ENCODE results near the gene ITIH4.

Gene ITIH4

DNA sequence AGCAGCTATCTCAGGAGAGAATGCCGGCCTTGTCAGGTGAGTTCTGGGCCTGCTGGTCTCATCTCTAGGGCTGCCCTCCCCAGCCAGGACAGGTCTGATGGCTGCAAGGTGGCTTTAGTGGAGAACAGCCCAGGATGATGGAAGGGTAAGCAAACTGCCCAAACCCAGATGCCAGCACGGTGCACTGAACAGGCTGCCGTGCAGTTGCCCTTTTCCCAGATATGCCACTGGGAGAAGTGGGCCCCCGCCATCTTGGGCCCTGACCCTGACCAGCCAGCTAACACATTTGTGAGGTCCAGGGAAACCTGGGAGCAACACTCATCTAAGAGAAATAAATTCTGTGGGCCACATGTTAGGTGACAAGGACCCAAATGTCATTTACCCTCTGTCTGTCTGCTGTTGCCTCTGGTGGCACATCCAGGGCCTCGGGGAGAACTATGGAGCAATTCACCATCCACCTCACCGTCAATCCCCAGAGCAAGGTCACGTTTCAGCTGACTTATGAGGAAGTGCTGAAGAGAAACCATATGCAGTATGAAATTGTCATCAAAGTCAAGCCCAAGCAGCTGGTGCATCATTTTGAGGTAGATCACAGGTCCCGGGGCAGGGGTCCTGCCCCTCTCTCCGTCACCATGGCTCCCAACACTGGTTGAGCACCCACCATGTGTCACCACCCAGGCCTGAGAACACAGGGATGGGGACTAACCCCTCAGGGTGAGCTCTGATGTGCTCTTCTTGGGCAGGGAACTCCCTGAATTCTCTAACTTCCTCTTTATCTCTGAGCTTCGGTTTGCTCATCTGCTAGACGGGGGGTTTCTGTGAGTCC is 51.2 kb downstream of the ITIH4 start:
- no peak overlapping the region for H3K4me3 ChIP-seq (ENCODE audit: low read length in 2 of 2)
- H2BK12ac ChIP-seq (ENCODE audit: low read length) = no peak overlapping the region
- peak overlapping the region; percentile 31 for H2BK5ac ChIP-seq (ENCODE audit: low read length)
- no peak overlapping the region for H2AFZ ChIP-seq (ENCODE audit: low read length)
- no peaks in the 10 kb centered on the region for H3K4me1 ChIP-seq (ENCODE audit: control insufficient read depth in 2 of 2, insufficient read depth in 1 of 2, low read depth in 1 of 2, low read length in 2 of 2)
- no peaks in the 10 kb centered on the region for H3K9me3 ChIP-seq (replicated peaks in 1 of 2; ENCODE audit: control insufficient read depth in 2 of 2, insufficient read depth in 1 of 2, low read depth in 1 of 2, low read length in 2 of 2)
- no peak overlapping the region for H4K8ac ChIP-seq (ENCODE audit: low read depth, low read length)
- H3K79me1 ChIP-seq (ENCODE audit: low read depth, low read length) = no peaks in the 10 kb centered on the region
- no peak overlapping the region for H3K14ac ChIP-seq (ENCODE audit: low read length)
- no peaks in the 10 kb centered on the region for H3K36me3 ChIP-seq (replicated peaks in 1 of 2; ENCODE audit: control insufficient read depth in 2 of 2, insufficient read depth in 2 of 2, low read length in 2 of 2)
- H3K18ac ChIP-seq (ENCODE audit: low read length) = no peak overlapping the region
- peak overlapping the region; percentile 25 for H2AK5ac ChIP-seq (ENCODE audit: low read depth, low read length)
- WGBS, 2 donors (ENCODE audit: extremely low coverage in 2 of 2, insufficient read length in 2 of 2, insufficient replicate concordance in 1 of 2) = no CpG with 5 or more reads among the region's 11 CpGs
- no peak for DNase-seq (ENCODE audit: low spot score)
- no peak overlapping the region for H2BK15ac ChIP-seq (ENCODE audit: low read length)
- no peak overlapping the region for H3K27ac ChIP-seq (replicated peaks; ENCODE audit: low read length)
- H3K4ac ChIP-seq (ENCODE audit: low read length) = no peak overlapping the region
- H3K4me2 ChIP-seq (ENCODE audit: insufficient read depth, low read length, poor library complexity, severe bottlenecking) = no peak overlapping the region
- H3K9ac ChIP-seq (ENCODE audit: low read depth, low read length, poor library complexity) = no peak overlapping the region
- no peak overlapping the region for H2BK120ac ChIP-seq (ENCODE audit: low read depth, low read length)
- peaks cover 0 to 34% (median 0%) of the 10 kb centered on the region in 3 experiments for H3K27me3 ChIP-seq (ENCODE audit: control insufficient read depth in 3 of 3, insufficient read depth in 3 of 3, low read depth in 1 of 3, low read length in 3 of 3)
- H4K91ac ChIP-seq (ENCODE audit: low read depth, low read length, poor library complexity) = no peak overlapping the region
- no peak overlapping the region for H3K23ac ChIP-seq (ENCODE audit: low read depth, low read length, poor library complexity)

DNA sequence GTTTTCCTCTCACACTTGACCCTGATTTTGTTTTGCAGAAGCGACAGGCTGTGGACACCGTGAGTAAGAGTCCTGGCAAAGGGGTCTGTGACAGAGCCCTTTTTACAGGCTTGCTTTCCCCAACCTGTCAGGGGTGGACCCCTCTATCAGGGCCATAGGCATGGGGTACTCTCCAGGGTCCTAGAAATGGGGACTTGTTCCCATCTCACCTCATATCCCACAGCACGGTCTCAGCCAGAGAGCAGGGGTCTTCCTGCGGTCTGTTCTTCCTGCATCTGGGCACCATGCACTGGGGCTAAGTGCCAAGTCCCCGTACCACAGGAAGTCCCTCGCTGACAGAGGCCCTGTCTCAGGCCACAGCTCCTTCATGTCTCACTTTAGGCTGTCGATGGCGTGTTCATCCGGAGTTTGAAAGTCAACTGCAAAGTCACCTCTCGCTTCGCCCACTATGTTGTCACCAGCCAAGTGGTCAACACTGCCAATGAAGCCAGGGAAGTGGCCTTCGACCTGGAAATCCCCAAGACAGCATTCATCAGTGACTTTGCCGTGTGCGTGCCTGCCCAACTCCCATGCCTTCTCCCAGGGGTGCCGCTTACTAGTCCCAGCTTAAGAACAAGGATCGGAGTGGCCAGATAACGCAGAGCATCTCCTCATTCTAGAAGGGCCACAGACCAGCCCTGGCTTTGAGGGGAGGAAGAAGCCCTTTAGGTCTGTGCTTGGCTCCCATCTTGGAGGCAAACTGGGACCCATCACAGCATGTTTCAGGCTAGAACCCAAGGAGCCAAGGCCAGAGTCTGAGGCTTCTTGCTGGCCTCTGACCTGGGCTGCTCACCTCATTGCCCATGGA is 52.3 kb downstream of the ITIH4 start:
- no peak overlapping the region for H4K91ac ChIP-seq (ENCODE audit: low read depth, low read length, poor library complexity)
- H2BK12ac ChIP-seq (ENCODE audit: low read length) = no peak overlapping the region
- no peak overlapping the region for H2AFZ ChIP-seq (ENCODE audit: low read length)
- H3K9ac ChIP-seq (ENCODE audit: low read depth, low read length, poor library complexity) = no peak overlapping the region
- H3K36me3 ChIP-seq (replicated peaks in 1 of 2; ENCODE audit: control insufficient read depth in 2 of 2, insufficient read depth in 2 of 2, low read length in 2 of 2) = no peaks in the 10 kb centered on the region
- peaks cover 0 to 33% (median 0%) of the 10 kb centered on the region in 3 experiments for H3K27me3 ChIP-seq (ENCODE audit: control insufficient read depth in 3 of 3, insufficient read depth in 3 of 3, low read depth in 1 of 3, low read length in 3 of 3)
- H3K79me1 ChIP-seq (ENCODE audit: low read depth, low read length) = no peaks in the 10 kb centered on the region
- H3K4me1 ChIP-seq (ENCODE audit: control insufficient read depth in 2 of 2, insufficient read depth in 1 of 2, low read depth in 1 of 2, low read length in 2 of 2) = no peaks in the 10 kb centered on the region
- no peak overlapping the region for H3K4ac ChIP-seq (ENCODE audit: low read length)
- no peak for DNase-seq (ENCODE audit: low spot score)
- no peak overlapping the region for H3K18ac ChIP-seq (ENCODE audit: low read length)
- H3K23ac ChIP-seq (ENCODE audit: low read depth, low read length, poor library complexity) = no peak overlapping the region
- H3K14ac ChIP-seq (ENCODE audit: low read length) = no peak overlapping the region
- H2BK5ac ChIP-seq (ENCODE audit: low read length) = peak overlapping the region; percentile 31
- H4K8ac ChIP-seq (ENCODE audit: low read depth, low read length) = no peak overlapping the region
- H2AK5ac ChIP-seq (ENCODE audit: low read depth, low read length) = no peak overlapping the region
- H3K4me3 ChIP-seq (ENCODE audit: low read length in 2 of 2) = peak overlapping the region in 1 of 2 donors; percentile 3
- H3K4me2 ChIP-seq (ENCODE audit: insufficient read depth, low read length, poor library complexity, severe bottlenecking) = no peak overlapping the region
- no peak overlapping the region for H3K27ac ChIP-seq (replicated peaks; ENCODE audit: low read length)
- no peaks in the 10 kb centered on the region for H3K9me3 ChIP-seq (replicated peaks in 1 of 2; ENCODE audit: control insufficient read depth in 2 of 2, insufficient read depth in 1 of 2, low read depth in 1 of 2, low read length in 2 of 2)
- WGBS, 2 donors (ENCODE audit: extremely low coverage in 2 of 2, insufficient read length in 2 of 2, insufficient replicate concordance in 1 of 2) = no CpG with 5 or more reads among the region's 17 CpGs
- no peak overlapping the region for H2BK120ac ChIP-seq (ENCODE audit: low read depth, low read length)
- no peak overlapping the region for H2BK15ac ChIP-seq (ENCODE audit: low read length)

DNA sequence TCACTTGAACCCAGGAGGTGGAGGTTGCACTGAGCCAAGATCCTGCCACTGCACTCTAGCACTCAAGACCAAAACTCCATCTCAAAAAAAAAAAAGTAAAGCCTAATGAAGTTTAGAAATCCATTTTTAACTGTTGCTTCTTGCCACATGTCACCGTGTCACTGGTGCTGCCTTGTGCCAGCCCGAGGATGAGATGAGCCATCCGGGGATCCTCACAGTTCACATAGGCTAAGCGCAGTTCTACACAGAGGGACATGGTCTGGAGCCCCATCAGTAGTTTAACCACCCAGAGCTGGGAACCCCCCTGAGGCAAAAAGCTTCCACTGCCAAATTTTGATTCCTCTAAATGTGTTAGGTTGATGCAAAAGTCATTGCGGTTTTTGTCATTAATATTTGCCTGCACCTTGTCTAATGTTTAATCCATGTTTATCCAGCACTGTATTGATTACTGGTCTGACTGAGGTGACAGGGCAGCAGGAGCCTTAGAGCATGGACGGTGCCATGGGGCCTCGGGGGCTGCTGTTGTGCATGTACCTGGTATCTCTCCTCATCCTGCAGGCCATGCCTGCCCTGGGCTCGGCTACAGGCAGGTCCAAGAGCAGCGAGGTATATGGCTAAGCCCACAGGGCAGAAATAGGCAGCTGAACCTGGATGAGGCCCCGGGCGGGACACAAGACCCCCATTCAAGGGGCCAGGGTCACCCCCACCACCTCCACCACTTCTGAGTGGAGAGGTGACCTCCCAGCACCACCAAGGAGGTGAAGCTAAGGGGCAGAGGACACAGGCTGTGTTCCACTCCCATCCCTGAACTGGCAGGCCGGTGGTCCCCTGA is 53.1 kb downstream of the ITIH4 start, which contains the start of gene ITIH1:
ITIH1 (plus strand) TSS at position 473 of the 832 bp plus-strand sequence; CDS start at position 490, 17 bp downstream.
- Histone ChIP-seq H3K79me1 (ENCODE audit: low read depth, low read length) (no peaks in the 10 kb centered on the region), H3K4ac (ENCODE audit: low read length) (no peak within 1 kb of the TSS), H3K9me3 (replicated peaks in 1 of 2; ENCODE audit: control insufficient read depth in 2 of 2, insufficient read depth in 1 of 2, low read depth in 1 of 2, low read length in 2 of 2) (no peaks in the 10 kb centered on the region), H3K23ac (ENCODE audit: low read depth, low read length, poor library complexity) (no peak within 1 kb of the TSS), H3K36me3 (replicated peaks in 1 of 2; ENCODE audit: control insufficient read depth in 2 of 2, insufficient read depth in 2 of 2, low read length in 2 of 2) (no peaks in the 10 kb centered on the region), H2BK120ac (ENCODE audit: low read depth, low read length) (no peak within 1 kb of the TSS), H2BK5ac (ENCODE audit: low read length) (peak within 1 kb of the TSS; percentile 31), H3K27me3 (ENCODE audit: control insufficient read depth in 3 of 3, insufficient read depth in 3 of 3, low read depth in 1 of 3, low read length in 3 of 3) (peaks cover 0 to 29% (median 0%) of the 10 kb centered on the region in 3 experiments), H2BK15ac (ENCODE audit: low read length) (no peak within 1 kb of the TSS), H3K4me3 (ENCODE audit: low read length in 2 of 2) (peak within 1 kb of the TSS in 1 of 2 donors; percentile 3), H3K4me2 (ENCODE audit: insufficient read depth, low read length, poor library complexity, severe bottlenecking) (no peak within 1 kb of the TSS), H2BK12ac (ENCODE audit: low read length) (no peak within 1 kb of the TSS), H3K4me1 (ENCODE audit: control insufficient read depth in 2 of 2, insufficient read depth in 1 of 2, low read depth in 1 of 2, low read length in 2 of 2) (no peaks in the 10 kb centered on the region), H3K9ac (ENCODE audit: low read depth, low read length, poor library complexity) (no peak within 1 kb of the TSS), H3K14ac (ENCODE audit: low read length) (no peak within 1 kb of the TSS), H3K18ac (ENCODE audit: low read length) (no peak within 1 kb of the TSS), H3K27ac (replicated peaks; ENCODE audit: low read length) (no peak within 1 kb of the TSS), H4K91ac (ENCODE audit: low read depth, low read length, poor library complexity) (no peak within 1 kb of the TSS), H2AK5ac (ENCODE audit: low read depth, low read length) (peak within 1 kb of the TSS; percentile 37), H2AFZ (ENCODE audit: low read length) (no peak within 1 kb of the TSS), H4K8ac (ENCODE audit: low read depth, low read length) (no peak within 1 kb of the TSS)
- WGBS, 2 donors (ENCODE audit: extremely low coverage in 2 of 2, insufficient read length in 2 of 2, insufficient replicate concordance in 1 of 2) = no CpG with 5 or more reads among the region's 12 CpGs
- no peak for DNase-seq (ENCODE audit: low spot score)

Data from neuronal stem cell (in vitro differentiated cells).